Glutamatergic neuron (in vitro differentiated cells): ENCODE measurements around the gene VASP. TPM values are rescaled to one million over a fixed set of nuclear protein-coding genes. Genes with fewer than 3 reads are reported as not detected.

ENCODE experiments used
- DNase-seq: peaks from one replicate; pipeline ENCODE4 v3.0.0; 2022
- H3K27ac Mint-ChIP-seq: one replicate; pipeline ENCODE4 v1.8.0; 2020; ENCODE audit warnings: mild to moderate bottlenecking, mixed read lengths, inconsistent platforms; ENCODE audit not compliant: unreplicated experiment
- H3K27me3 Mint-ChIP-seq: one replicate; pipeline ENCODE4 v1.8.0; 2020; ENCODE audit warnings: mild to moderate bottlenecking, moderate library complexity, mixed read lengths, inconsistent platforms; ENCODE audit not compliant: unreplicated experiment
- H3K36me3 Mint-ChIP-seq: one replicate; pipeline ENCODE4 v1.8.0; 2020; ENCODE audit warnings: mild to moderate bottlenecking, mixed read lengths, inconsistent platforms; ENCODE audit not compliant: unreplicated experiment
- H3K4me1 Mint-ChIP-seq: one replicate; pipeline ENCODE4 v1.8.0; 2020; ENCODE audit warnings: mild to moderate bottlenecking, low read depth, mixed read lengths, inconsistent platforms; ENCODE audit not compliant: unreplicated experiment
- H3K4me3 Mint-ChIP-seq: one replicate; pipeline ENCODE4 v1.8.0; 2020; ENCODE audit warnings: mild to moderate bottlenecking, mixed read lengths, inconsistent platforms; ENCODE audit not compliant: unreplicated experiment
- H3K9me3 Mint-ChIP-seq: one replicate; pipeline ENCODE4 v1.8.0; 2020; ENCODE audit warnings: mild to moderate bottlenecking, moderate library complexity, mixed read lengths, inconsistent platforms; ENCODE audit not compliant: unreplicated experiment
- total RNA-seq: library from RNA; stranded (reverse); fragmentation: NEBNext Ultra II Directional; extraction: Animal tissue kit (Norgen Biotek cat#: 25700); gene quantifications from one replicate; pipeline ENCODE4 v1.2.1, GENCODE V29; 2021; ENCODE audit not compliant: unreplicated experiment
- TF ChIP-seq, protein P1 (sequence below): fragments of 200-600 bp; sonication (generic); IDR thresholded peaks from one replicate; pipeline ENCODE4 v1.5.0; 2021; ENCODE audit not compliant: partially characterized antibody, unreplicated experiment

Gene VASP
- total RNA-seq, 1 donor from 2014 or later = 73.6 TPM

DNA sequence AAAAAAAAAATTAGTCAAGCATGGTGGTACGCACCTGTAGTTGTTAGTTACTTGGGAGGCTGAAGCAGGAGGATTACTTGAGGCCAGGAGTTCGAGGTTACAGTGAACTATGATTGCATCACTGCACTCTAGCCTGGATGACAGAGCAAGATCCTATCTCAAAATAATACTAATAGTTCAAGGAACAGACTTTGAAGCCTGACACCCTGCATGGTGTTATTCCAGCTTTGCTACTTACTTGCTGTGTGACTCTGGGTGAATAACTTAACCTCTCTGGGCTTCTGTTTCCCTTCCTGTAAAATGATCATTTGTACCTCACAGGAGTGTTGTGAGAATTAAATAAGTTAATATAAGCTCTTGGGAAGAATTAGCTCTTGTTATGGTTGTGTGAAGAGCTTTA, 43.0 kb upstream of the VASP start:
- Mint-ChIP-seq H3K27ac (no peak overlapping the region), H3K27me3 (peaks cover 10% of the 10 kb centered on the region), H3K4me1 (peaks cover 5% of the 10 kb centered on the region), H3K9me3 (no peaks in the 10 kb centered on the region), H3K36me3 (no peaks in the 10 kb centered on the region), H3K4me3 (no peak overlapping the region)
- DNase-seq = no peak
- TF ChIP-seq, protein P1, sequence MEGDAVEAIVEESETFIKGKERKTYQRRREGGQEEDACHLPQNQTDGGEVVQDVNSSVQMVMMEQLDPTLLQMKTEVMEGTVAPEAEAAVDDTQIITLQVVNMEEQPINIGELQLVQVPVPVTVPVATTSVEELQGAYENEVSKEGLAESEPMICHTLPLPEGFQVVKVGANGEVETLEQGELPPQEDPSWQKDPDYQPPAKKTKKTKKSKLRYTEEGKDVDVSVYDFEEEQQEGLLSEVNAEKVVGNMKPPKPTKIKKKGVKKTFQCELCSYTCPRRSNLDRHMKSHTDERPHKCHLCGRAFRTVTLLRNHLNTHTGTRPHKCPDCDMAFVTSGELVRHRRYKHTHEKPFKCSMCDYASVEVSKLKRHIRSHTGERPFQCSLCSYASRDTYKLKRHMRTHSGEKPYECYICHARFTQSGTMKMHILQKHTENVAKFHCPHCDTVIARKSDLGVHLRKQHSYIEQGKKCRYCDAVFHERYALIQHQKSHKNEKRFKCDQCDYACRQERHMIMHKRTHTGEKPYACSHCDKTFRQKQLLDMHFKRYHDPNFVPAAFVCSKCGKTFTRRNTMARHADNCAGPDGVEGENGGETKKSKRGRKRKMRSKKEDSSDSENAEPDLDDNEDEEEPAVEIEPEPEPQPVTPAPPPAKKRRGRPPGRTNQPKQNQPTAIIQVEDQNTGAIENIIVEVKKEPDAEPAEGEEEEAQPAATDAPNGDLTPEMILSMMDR = no peak

DNA sequence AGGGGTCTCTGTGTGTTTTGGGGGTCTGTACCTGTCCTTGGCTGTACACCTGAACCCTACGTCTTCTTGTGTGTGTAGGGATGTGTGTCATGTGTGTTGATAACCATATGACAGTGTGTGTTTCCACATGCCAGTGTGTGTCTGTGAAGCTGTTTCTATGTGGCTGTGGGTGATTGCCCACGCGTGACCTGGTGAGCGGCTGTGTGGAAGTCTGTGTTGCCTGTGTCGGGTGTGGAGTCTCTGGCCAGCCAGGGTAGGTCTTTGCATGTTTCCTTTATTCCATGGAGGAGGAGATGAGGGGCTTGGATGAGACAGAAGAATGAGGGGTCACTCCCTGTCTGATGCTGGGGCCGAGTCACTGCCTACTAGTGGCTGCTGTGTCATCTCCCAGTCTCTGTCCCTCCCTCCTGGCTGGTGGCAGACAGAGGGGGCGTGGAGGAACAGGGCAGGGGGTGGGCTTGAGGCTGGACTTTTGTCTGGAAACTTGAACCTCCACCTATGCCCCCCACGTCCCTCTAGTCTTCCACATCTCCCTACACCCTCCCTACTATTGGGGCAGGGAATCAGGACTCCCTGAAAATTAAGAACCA, 42.3 kb upstream of the VASP start:
- H3K27me3 Mint-ChIP-seq = peaks cover 13% of the 10 kb centered on the region
- peaks cover 5% of the 10 kb centered on the region for H3K9me3 Mint-ChIP-seq
- no peak for DNase-seq
- H3K4me1 Mint-ChIP-seq = peaks cover 5% of the 10 kb centered on the region
- no peak overlapping the region for H3K4me3 Mint-ChIP-seq
- no peaks in the 10 kb centered on the region for H3K36me3 Mint-ChIP-seq
- TF ChIP-seq, protein P1 = no peak
- H3K27ac Mint-ChIP-seq = no peak overlapping the region

DNA sequence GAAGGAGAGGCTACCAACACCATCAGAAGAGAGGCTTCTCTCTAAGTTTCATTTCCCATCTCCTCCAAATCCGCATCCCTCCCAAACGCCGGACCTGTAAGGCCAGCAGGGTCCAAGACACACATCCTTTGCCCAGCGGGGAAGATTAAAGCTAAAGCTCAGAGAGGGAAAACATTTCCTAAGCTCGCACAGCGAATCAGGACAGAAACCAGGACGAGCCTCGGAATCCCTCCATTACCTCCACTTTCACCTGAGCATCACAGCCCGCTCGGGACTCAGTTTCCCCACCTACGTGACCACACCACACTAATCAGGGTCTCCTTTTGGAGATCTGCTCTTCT, 40.2 kb upstream of the VASP start:
- DNase-seq = no peak
- Mint-ChIP-seq H3K4me3 (peak overlapping the region; percentile 84), H3K4me1 (peaks cover 5% of the 10 kb centered on the region), H3K27ac (no peak overlapping the region), H3K9me3 (peaks cover 6% of the 10 kb centered on the region), H3K27me3 (peaks cover 19% of the 10 kb centered on the region), H3K36me3 (no peaks in the 10 kb centered on the region)
- TF ChIP-seq, protein P1 = no peak

DNA sequence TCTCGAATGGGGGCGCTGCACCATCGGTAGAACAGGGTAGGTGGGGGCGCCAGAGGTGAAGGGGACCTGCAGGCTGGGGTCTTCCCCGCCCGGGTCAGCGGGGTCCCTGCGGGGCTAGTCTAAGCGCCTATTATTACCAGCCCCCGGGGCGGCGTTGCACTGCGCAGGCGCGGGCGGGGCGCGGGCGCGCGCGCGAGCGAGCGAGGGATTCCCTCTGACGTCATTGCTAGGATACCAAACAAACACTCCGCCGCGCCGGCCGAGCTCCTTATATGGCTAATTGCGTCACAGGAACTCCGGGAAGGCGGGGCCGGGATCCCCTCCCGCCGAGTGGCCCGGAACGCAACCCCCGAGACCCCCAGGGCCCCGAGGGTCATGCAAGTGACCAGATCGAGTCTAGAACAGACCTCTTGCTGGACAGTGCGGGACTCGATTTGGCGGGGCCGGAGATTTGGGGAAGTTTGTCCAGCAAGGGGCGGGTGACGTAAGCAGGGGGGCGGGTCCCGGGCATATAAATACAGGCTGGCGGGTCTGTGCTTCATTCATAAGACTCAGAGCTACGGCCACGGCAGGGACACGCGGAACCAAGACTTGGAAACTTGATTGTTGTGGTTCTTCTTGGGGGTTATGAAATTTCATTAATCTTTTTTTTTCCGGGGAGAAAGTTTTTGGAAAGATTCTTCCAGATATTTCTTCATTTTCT, 39.7 kb upstream of the VASP start, which contains the start of gene FOSB:
TSS of gene FOSB (plus strand) at position 541 of the 703 bp plus-strand sequence. CDS start 591 bp downstream, outside the sequence.
- peaks cover 19% of the 10 kb centered on the region for H3K27me3 Mint-ChIP-seq
- no peaks in the 10 kb centered on the region for H3K36me3 Mint-ChIP-seq
- TF ChIP-seq, protein P1 = no peak
- H3K4me1 Mint-ChIP-seq = peaks cover 5% of the 10 kb centered on the region
- peak; percentile 91 for DNase-seq
- no peak within 1 kb of the TSS for H3K27ac Mint-ChIP-seq
- H3K9me3 Mint-ChIP-seq = peaks cover 6% of the 10 kb centered on the region
- peak within 1 kb of the TSS; percentile 84 for H3K4me3 Mint-ChIP-seq

DNA sequence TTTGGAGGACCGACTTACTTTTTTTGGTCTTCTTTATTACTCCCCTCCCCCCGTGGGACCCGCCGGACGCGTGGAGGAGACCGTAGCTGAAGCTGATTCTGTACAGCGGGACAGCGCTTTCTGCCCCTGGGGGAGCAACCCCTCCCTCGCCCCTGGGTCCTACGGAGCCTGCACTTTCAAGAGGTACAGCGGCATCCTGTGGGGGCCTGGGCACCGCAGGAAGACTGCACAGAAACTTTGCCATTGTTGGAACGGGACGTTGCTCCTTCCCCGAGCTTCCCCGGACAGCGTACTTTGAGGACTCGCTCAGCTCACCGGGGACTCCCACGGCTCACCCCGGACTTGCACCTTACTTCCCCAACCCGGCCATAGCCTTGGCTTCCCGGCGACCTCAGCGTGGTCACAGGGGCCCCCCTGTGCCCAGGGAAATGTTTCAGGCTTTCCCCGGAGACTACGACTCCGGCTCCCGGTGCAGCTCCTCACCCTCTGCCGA, 39.1 kb upstream of the VASP start:
- Mint-ChIP-seq H3K27ac (no peak overlapping the region), H3K9me3 (peaks cover 6% of the 10 kb centered on the region), H3K27me3 (peaks cover 22% of the 10 kb centered on the region), H3K36me3 (no peaks in the 10 kb centered on the region), H3K4me1 (peaks cover 7% of the 10 kb centered on the region), H3K4me3 (peak overlapping the region; percentile 77)
- DNase-seq = no peak
- TF ChIP-seq, protein P1 = no peak
